ENCODE data around the gene AKAP10.
"Not testable (repeated sequence)": the region's sequence is repeated elsewhere in the genome, so short reads cannot be mapped to it uniquely, and the experiment has no call there.

The AKAP10 gene

GRCh38 chr17:19977293-19978208 is at the start of gene AKAP10:
TSS of gene AKAP10 (minus strand) at chr17:19977828. CDS start at chr17:19977679, 149 bp downstream.
- DNase-seq (ENCODE audit: low spot score): peak; percentile 84

GRCh38 chr17:20026960-20027359 is 49.3 kb upstream of the AKAP10 start:
- no peak for DNase-seq (ENCODE audit: low spot score)

DNA sequence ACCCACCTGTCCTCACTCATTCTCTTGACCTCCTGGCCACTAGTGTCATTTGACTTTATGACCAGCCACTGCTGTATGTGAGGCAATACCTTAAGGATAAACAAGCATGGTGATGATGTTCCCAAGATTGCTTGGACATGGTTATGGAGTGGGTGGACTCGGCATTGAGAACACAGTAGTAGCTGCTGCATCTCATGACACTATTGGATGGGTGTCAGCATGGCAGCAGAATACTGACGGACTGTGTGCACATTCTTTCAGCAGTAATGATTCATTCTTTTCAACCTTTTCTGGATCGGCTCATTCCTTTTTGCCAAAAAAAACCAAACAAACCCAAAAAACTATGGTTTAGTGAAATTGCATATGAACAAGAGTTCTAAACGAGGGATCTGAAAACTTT is 45.1 kb upstream of the AKAP10 start:
- DNase-seq (ENCODE audit: low spot score): no peak

DNA sequence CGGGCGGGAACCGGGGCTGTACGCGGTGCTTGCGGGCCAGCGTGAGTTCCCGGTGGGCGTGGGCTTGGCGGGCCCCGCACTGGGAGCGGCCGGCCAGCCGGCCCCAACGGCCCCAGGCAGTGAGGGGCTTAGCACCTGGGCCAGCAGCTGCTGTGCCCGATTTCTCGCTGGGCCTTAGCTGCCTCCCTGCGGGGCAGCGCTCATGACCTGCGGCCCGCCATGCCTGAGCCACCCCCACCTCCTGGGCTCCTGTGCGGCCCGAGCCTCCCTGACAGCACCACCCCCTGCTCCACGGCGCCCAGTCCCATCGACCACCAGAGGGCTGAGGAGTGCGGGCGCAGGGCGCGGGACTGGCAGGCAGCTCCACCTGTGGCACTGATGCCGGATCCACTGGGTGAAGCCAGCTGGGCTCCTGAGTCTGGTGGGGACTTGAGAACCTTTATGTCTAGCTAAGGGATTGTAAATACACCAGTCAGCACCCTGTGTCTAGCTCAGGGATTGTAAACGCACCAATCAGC is 38.9 kb upstream of the AKAP10 start:
- not testable (repeated sequence) for DNase-seq (ENCODE audit: low spot score)

DNA sequence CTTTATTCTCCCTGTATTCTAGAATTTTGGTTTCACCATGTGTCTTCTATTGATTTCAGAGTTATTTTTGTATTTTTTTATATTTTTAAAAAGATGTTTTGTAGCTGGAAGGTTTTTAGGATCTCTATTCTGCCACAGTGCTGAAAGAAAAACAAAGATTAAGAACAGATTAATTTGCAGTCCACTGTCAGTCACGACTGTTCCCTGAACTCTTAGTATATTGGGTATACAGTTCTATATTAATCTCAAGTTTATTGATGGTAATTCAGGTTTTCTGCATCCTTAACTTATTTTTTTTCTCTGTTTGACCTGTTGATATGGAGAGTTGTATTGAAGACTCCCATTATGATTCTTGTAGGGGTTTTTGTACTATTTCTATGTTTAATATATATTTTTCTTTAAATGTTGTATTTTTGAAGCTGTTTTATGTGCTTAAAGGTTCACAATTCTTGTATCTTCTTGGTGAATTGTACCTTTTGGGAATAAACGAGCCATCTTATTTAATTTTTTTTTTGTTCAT is 34.4 kb upstream of the AKAP10 start:
- DNase-seq (ENCODE audit: low spot score): no peak

DNA sequence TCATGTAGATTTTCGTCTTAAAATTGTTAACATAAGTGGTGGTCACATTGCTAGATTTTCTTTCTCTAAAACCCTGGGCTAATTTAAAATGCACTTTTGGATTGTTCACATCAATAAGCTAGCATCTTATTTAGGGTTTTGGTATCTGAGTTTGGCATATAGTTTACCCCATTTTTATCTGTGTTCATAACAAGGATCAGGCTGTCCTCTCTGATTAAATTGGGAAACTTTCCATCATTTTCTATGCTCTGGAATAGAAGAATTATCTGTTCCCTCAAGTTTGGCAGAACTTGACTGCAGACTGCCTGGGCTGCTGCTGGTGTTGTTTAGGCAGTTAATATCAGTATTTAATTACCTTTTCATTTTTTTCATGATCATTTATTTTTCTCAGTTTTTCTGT is 33.3 kb upstream of the AKAP10 start:
- no peak for DNase-seq (ENCODE audit: low spot score)

GRCh38 chr17:20010099-20010863 is 32.7 kb upstream of the AKAP10 start:
- DNase-seq (ENCODE audit: low spot score): peak; percentile 16

DNA sequence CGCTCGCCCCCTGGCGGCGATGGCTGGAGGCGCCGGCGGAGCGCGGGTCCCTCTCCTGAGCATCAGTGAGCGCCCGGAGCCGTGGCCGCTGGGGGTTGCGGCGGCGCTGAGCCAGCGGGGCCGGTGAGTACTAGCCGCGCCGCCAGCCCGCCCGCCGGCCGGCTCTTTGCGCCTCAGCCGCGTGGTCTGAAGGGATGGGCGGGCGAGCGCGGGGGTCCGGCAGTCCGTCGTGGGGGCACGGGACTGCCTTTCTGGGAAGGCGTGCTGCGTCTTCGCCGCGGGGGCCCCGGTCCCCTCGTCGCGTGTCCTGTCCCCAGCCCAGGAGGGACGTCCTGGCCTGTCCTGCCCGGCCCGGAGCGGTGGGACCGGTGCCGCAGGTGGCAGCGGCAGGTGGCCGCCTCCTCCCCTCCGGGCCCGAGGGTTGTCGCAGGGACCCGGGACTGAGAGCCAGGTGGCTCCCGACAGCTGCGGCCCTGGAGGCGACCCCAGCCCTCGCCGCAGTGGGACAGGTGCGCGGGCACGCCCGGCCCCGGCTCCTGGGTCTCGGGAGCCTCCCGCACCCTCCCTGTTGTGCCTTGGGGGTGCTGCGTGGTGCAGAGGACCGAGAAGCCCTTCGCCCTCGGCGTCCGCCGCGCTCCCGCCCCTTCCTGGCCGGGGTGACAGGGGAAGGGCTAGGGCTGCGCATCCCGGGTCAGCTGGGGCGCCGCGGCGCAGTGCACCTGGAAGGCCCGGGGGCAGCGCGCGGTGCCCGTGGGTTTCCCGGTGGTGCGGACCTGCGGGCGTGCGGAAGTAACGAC is 31.9 kb upstream of the AKAP10 start, which contains the start of gene SPECC1:
SPECC1 (plus strand) TSS at position 58 of the 797 bp plus-strand sequence. CDS start 87,293 bp downstream, outside the sequence.
- peak; percentile 78 for DNase-seq (ENCODE audit: low spot score)

- DNase-seq (ENCODE audit: low spot score): no peak
Measured at GRCh38 chr17:20009052-20009301, 31.3 kb upstream of the AKAP10 start.

GRCh38 chr17:20008242-20009051 is 30.8 kb upstream of the AKAP10 start:
- DNase-seq (ENCODE audit: low spot score): no peak

DNA sequence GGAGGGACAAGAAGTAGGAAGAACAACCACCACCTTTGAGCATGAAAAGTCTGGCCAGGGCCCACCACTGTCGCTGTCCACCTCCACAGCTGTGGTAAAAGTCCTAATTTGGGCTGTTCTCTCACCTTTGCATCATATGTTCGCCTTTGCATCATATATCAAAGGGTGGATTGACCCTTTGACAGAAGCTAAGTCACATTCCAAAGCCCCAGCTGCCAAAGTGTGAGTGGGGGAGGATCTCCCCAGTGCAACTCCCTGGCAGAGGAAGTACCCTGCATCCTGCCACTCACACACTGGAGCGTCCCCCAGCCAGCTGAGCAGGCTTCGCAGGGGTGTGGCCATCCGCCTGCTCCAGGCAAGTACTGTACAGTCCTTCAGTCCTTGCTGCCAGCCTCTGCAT is 18.9 kb upstream of the AKAP10 start:
- no peak for DNase-seq (ENCODE audit: low spot score)

GRCh38 chr17:19996086-19996485 is 18.5 kb upstream of the AKAP10 start:
- DNase-seq (ENCODE audit: low spot score): no peak

DNA sequence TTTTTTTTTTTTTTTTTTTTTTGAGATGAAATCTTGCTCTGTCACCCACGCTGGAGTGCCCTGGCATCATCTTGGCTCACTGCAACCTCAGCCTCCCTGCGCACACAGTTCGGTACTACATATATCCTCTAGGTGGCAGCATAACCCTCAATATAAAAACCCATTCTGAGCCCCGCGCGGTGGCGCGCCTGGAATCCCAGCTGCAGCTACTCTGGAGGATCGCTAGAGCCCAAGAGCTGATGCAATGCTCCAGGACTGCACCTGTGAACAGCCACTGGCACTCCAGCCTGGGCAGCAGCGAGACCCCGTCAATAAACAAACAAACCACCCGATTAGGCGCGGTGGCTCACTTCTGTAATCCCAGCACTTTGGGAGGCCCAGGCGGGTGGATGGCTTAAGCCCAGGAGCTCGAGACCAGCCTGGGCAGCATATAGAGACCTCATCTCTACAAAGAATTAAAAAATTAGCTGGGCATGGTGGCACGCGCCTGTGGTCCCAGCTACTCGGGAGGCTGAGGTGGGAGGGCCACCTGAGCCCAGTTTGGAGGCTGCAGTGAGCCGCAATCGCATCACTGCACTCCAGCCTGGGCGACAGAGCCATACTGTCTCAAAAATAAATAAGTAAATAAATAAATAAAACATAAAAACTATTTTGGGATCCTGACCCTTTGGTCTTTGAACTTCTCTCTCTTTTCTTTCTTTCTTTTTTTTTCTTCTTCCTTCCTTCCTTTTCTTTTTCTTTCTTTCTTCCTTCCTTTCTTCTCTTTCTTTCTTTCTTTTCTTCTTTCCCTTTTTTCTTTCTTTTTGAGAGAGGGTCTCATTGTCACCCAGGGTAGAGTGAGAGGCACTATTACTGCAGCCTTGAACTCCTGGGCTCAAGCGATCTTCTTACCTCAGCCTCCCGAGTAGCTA is 15.4 kb upstream of the AKAP10 start:
- peak; percentile 88 for DNase-seq (ENCODE audit: low spot score)

DNA sequence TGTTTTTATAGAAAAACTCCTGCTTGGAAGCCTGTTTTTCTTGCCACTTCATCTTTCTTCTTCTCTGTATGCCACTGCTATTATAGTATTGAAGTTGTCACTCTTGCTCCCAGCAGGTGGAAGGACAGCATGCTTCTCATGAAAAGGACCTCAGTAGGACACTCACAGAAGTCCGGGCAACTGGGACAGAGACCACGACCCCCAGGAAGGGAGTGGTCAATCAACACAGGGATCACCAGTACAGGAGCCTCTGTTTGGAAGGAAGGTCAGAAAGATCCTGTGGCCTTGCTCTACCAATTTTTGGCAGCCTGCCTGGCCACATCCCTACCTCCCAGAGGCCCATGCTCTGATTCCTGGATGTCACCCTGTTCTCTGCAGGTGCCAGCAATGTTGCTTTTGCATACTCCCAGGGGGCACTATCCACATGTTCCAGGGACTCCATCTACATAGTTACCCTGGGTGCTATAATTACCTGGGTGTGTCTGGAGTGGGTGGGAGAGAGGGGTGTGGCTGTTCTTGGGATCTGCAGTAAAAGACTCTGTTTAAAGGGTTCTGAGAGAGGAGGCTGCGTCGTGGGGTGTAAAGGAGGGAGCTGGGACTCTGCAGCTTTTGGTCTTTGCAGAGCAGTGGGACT is 13.7 kb upstream of the AKAP10 start:
- DNase-seq (ENCODE audit: low spot score): no peak

- DNase-seq (ENCODE audit: low spot score): no peak
Measured at GRCh38 chr17:19987897-19988296, 10.3 kb upstream of the AKAP10 start.

- DNase-seq (ENCODE audit: low spot score): no peak
Measured at GRCh38 chr17:19986941-19987861, 9.6 kb upstream of the AKAP10 start.

DNA sequence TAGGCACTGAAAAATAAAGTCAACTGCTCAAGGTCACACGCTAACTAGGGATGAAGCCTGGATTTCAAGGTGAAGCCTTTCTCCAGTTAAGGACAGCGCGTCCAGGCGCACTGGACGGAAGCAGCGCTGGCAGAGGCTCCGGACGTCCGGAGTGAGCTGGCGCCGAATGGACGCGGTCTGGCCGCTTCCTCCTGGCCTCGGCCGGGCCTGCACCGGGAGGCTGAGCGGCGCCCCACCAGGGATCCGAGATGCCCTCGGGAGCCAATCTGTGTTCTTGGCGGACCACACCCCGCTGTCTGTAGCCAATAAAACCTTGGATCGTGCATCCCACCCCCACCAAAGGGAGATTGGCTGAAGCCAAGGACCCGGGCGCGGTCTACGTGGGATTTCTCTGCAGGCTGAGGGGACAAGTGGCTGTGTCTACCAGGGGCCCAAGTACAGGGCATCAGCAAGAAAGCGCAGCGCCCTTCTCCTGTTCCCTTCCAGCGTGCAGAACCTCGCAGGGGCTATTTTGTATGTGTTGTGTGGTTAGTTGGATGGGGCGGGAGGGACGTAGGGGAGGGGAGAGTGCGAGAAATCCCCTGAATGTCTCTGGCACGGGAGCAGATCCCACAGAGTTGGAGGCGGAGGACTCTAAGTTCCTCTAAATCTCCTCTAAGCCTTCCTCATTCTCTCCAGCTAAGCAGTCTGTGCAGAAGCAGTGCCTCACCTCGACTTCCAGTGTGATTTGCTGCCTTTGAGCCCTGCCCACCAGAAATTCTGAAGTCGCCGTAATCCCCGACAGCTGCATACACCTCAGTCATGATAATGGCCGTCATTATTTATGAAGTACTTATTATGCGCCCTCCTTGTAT is 2.5 kb upstream of the AKAP10 start:
- DNase-seq (ENCODE audit: low spot score): no peak

All from NAMALWA (cell line).